DMS 273 (cell line): ENCODE results near the gene F2RL2.

Experiments used
- DNase-seq: peaks from one replicate; lab custom pipeline; 2025; ENCODE audit not compliant: unreplicated experiment; lab: John Stamatoyannopoulos, UW

Gene F2RL2

GRCh38 chr5:76622973-76623596, at the start of gene F2RL2:
Gene F2RL2 (minus strand): TSS chr5:76623403. CDS start chr5:76623230, 173 bp downstream.
- no peak for DNase-seq

- no peak for DNase-seq
Measured at GRCh38 chr5:76672242-76672641, 49.0 kb upstream of the F2RL2 start.

GRCh38 chr5:76670508-76670907, 47.3 kb upstream of the F2RL2 start:
- DNase-seq: no peak

GRCh38 chr5:76669245-76669644, 46.0 kb upstream of the F2RL2 start:
- no peak for DNase-seq

GRCh38 chr5:76667495-76667894, 44.3 kb upstream of the F2RL2 start:
- no peak for DNase-seq

- no peak for DNase-seq
Measured at GRCh38 chr5:76664079-76664478, 40.9 kb upstream of the F2RL2 start.

GRCh38 chr5:76663573-76663972, 40.4 kb upstream of the F2RL2 start:
- peak; percentile 4 for DNase-seq

GRCh38 chr5:76662521-76662920, 39.3 kb upstream of the F2RL2 start:
- DNase-seq: no peak

- no peak for DNase-seq
Measured at GRCh38 chr5:76660360-76660759, 37.2 kb upstream of the F2RL2 start.

GRCh38 chr5:76657683-76658311, 34.6 kb upstream of the F2RL2 start:
- no peak for DNase-seq

- DNase-seq: no peak
Measured at GRCh38 chr5:76657091-76657490, 33.9 kb upstream of the F2RL2 start.

- no peak for DNase-seq
Measured at GRCh38 chr5:76652809-76653414, 29.7 kb upstream of the F2RL2 start.

- DNase-seq: no peak
Measured at GRCh38 chr5:76649140-76649539, 25.9 kb upstream of the F2RL2 start.

GRCh38 chr5:76643371-76643770, 20.2 kb upstream of the F2RL2 start:
- DNase-seq: no peak

- DNase-seq: no peak
Measured at GRCh38 chr5:76642390-76643040, 19.3 kb upstream of the F2RL2 start.

- DNase-seq: peak; percentile 82
Measured at GRCh38 chr5:76641514-76642120, 18.4 kb upstream of the F2RL2 start.

GRCh38 chr5:76638479-76638878, 15.3 kb upstream of the F2RL2 start:
- DNase-seq: no peak

GRCh38 chr5:76637490-76637889, 14.3 kb upstream of the F2RL2 start:
- DNase-seq: no peak

GRCh38 chr5:76634661-76635060, 11.5 kb upstream of the F2RL2 start:
- no peak for DNase-seq

- no peak for DNase-seq
Measured at GRCh38 chr5:76626738-76627137, 3.5 kb upstream of the F2RL2 start.

GRCh38 chr5:76625087-76625815, 2.0 kb upstream of the F2RL2 start:
- no peak for DNase-seq
